ENCODE results near the gene LCP2. TPM values are rescaled to one million over a fixed set of nuclear protein-coding genes. Genes with fewer than 3 reads are reported as not detected.

Gene LCP2
- total and polyA plus RNA-seq, 2 of the 4 experiments (the other 2 are of a cell fraction): not detected

DNA sequence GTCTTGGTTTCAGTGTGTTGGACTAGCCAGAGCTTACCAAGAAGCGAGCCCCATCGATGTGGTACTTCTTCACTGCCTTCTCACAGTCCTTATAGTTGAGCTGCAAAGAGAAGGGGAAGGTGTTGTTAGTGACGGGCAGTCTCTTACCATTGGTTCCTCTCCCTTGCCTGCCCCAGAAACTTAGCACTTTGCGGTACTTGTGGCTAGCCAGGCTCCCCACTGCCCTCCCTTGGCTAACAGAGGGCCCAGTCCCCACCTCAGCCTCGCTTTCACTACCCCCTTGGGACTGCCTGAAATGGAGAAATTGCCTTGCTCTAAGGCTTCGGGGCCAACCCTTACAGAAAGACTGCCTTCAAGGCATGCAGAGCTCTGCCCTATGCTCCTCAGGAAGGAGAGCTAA lies 4.3 kb downstream of the LCP2 start:
- in situ Hi-C loops (cut with MboI; ENCODE audit: low sequenced_read_pairs): no loop called here
- Histone ChIP-seq H4K8ac (ENCODE audit: low read depth in 2 of 2, low read length in 2 of 2) (no peak overlapping the region), H3K79me1 (ENCODE audit: low read depth in 1 of 2, low read length in 2 of 2) (no peaks in the 10 kb centered on the region), H3K36me3 (ENCODE audit: control insufficient read depth, insufficient read depth, low read length) (no peaks in the 10 kb centered on the region), H2AK9ac (replicated peaks; ENCODE audit: low read depth, low read length, poor library complexity) (no peak overlapping the region), H3K14ac (replicated peaks; ENCODE audit: low read depth, low read length) (no peak overlapping the region), H3K18ac (ENCODE audit: low read depth, low read length) (no peak overlapping the region), H3K9me1 (ENCODE audit: insufficient read depth, low read length) (no peaks in the 10 kb centered on the region), H2BK120ac (ENCODE audit: low read depth, low read length) (no peak overlapping the region), H3K23ac (ENCODE audit: low read depth, low read length) (no peak overlapping the region), H3K27ac (ENCODE audit: insufficient read depth, low read length) (no peak overlapping the region), H4K91ac (ENCODE audit: insufficient read depth, low read depth, low read length) (no peak overlapping the region), H2BK20ac (ENCODE audit: low read depth, low read length) (no peak overlapping the region), H3K4me3 (ENCODE audit: insufficient read depth, low read depth, low read length) (no peak overlapping the region), H3K27me3 (ENCODE audit: control insufficient read depth, insufficient read depth, low read length) (no peaks in the 10 kb centered on the region), H3K56ac (ENCODE audit: extremely low read depth, insufficient read depth, low read length) (no peak overlapping the region), H3K4ac (ENCODE audit: low read depth, low read length) (no peak overlapping the region), H2AFZ (replicated peaks; ENCODE audit: low read length, poor library complexity) (no peak overlapping the region), H2AK5ac (ENCODE audit: low read depth, low read length) (no peak overlapping the region), H3K4me2 (ENCODE audit: low read depth, low read length) (no peak overlapping the region), H3K9ac (ENCODE audit: low read depth, low read length) (no peak overlapping the region), H3K4me1 (ENCODE audit: control insufficient read depth, insufficient read depth, low read length) (no peaks in the 10 kb centered on the region), H3K9me3 (ENCODE audit: control insufficient read depth, insufficient read depth, low read length) (no peaks in the 10 kb centered on the region), H2BK15ac (ENCODE audit: low read depth, low read length) (no peak overlapping the region), H2BK5ac (ENCODE audit: low read depth, low read length, poor library complexity, severe bottlenecking) (no peak overlapping the region), H4K20me1 (ENCODE audit: insufficient read depth, low read length) (no peaks in the 10 kb centered on the region), H4K5ac (ENCODE audit: low read depth, low read length) (no peak overlapping the region)
- dilution Hi-C loops (cut with HindIII; ENCODE audit: low sequenced_read_pairs, unreplicated experiment): no loop called here
- DNase-seq: no peak
- intact Hi-C loops (cut with micrococcal nuclease): no loop called here
- WGBS, 2 experiments (ENCODE audit: extremely low coverage in 2 of 2, insufficient read length in 1 of 2): no CpG with 5 or more reads among the region's 6 CpGs
- ChIA-PET POLR2A (ENCODE audit: unreplicated experiment) (no interaction called here), CTCF (no interaction called here)
- no peak for ATAC-seq (ENCODE audit: low read depth)
- BruUV-seq (replicated peaks): no TSS peak
- no peak for TF ChIP-seq CEBPB (IDR thresholded peaks at IDR 0.05; ENCODE audit: low read depth, low read length)
